Left lung (tissue), 10 donors: ENCODE measurements around the gene NMNAT2. TPM values are rescaled to one million over a fixed set of nuclear protein-coding genes. Genes with fewer than 3 reads are reported as not detected.

ENCODE experiments used
- ATAC-seq: fragments of 200-7000 bp; cut with Tn5 transposase; one replicate; pipeline ENCODE4 v1.9.1; 2020; ENCODE audit warnings: moderate library complexity
- DNase-seq, 4 donors: peaks; one replicate each; pipeline ENCODE4 v3.0.0-alpha.2; 2013 to 2020
- H3K27ac ChIP-seq, 2 donors: fragments of 200-600 bp; sonication (generic) in 1 of 2; one replicate each; pipeline versions ENCODE4 v1.5.0 to v1.8.0; 2020 to 2021
- H3K27me3 ChIP-seq, 2 donors: fragments of 200-600 bp; sonication (generic) in 1 of 2; one replicate each; pipeline versions ENCODE4 v1.5.0 to v1.8.0; 2020 to 2021
- H3K36me3 ChIP-seq, 2 donors: fragments of 200-600 bp; sonication (generic) in 1 of 2; one replicate each; pipeline versions ENCODE4 v1.5.0 to v1.8.0; 2020 to 2021
- H3K4me1 ChIP-seq, 2 donors: fragments of 200-600 bp; one replicate each; pipeline ENCODE4 v1.8.0; 2021
- H3K4me3 ChIP-seq, 2 donors: fragments of 200-600 bp; sonication (generic) in 1 of 2; one replicate each; pipeline versions ENCODE4 v1.5.0 to v1.8.0; 2020 to 2021; ENCODE audit warnings: mild to moderate bottlenecking in 1 of 2
- H3K9me3 ChIP-seq, 2 donors: fragments of 200-600 bp; sonication (generic) in 1 of 2; one replicate each; pipeline versions ENCODE4 v1.5.0 to v1.8.0; 2020 to 2021
- CTCF ChIP-seq, 2 donors: fragments of 200-600 bp; sonication (generic) in 1 of 2; IDR thresholded peaks; one replicate each; pipeline versions ENCODE4 v1.5.0 to v1.8.0; 2021; ENCODE audit warnings: antibody characterized with exemption in 2 of 2
- intact Hi-C, 2 donors: fragments of 100-400 bp; cut with DNase I; formaldehyde crosslinking; loops; one replicate each; pipeline versions ENCODE4 v1.11.2 to v1.14.2; 2022
- polyA plus RNA-seq, 6 donors: library from polyadenylated mRNA; unstranded; fragments of 120-200 nt; gene quantifications; one replicate each; pipeline ENCODE4 v1.2.1, GENCODE V29; 2013; ENCODE audit not compliant: insufficient read length in 6 of 6
- total RNA-seq, 2 donors: library from RNA; stranded (reverse); fragmentation: NEBNext Ultra II Directional; extraction: Animal tissue kit (Norgen Biotek cat#: 25700); gene quantifications; one replicate each; pipeline ENCODE4 v1.2.1, GENCODE V29; 2021
- donor health status: DM: no; HTN: yes; CAD: no.
- donor health status: DM: no; HTN: no; CAD: no.

Gene NMNAT2
- total and polyA plus RNA-seq, 8 donors, result 1.1 to 2.9 (median 1.5) TPM

GRCh38 chr1:183385340-183386144, 32.6 kb downstream of the NMNAT2 start:
- no peak overlapping the region for H3K27ac ChIP-seq
- H3K9me3 ChIP-seq, result no peaks in the 10 kb centered on the region
- ATAC-seq (no peak), DNase-seq (no peak)
- H3K27me3 ChIP-seq, result peaks cover 0 to 5% of the 10 kb centered on the region in 2 donors
- no peak for TF ChIP-seq CTCF (IDR thresholded peaks at IDR 0.05)
- H3K4me1 ChIP-seq, result no peaks in the 10 kb centered on the region
- no peaks in the 10 kb centered on the region for H3K36me3 ChIP-seq
- intact Hi-C loops, result no loop called here
- no peak overlapping the region for H3K4me3 ChIP-seq

GRCh38 chr1:183379951-183380350, 38.2 kb downstream of the NMNAT2 start:
- DNase-seq (no peak), ATAC-seq (no peak)
- no peak overlapping the region for H3K27ac ChIP-seq
- no peak for TF ChIP-seq CTCF (IDR thresholded peaks at IDR 0.05)
- H3K36me3 ChIP-seq, result no peaks in the 10 kb centered on the region
- no peaks in the 10 kb centered on the region for H3K9me3 ChIP-seq
- no peaks in the 10 kb centered on the region for H3K4me1 ChIP-seq
- intact Hi-C loops, result no loop called here
- peaks cover 0 to 5% of the 10 kb centered on the region in 2 donors for H3K27me3 ChIP-seq
- H3K4me3 ChIP-seq, result no peak overlapping the region

- intact Hi-C loops, result no loop called here
- no peak for TF ChIP-seq CTCF (IDR thresholded peaks at IDR 0.05)
- Histone ChIP-seq H3K27ac (no peak overlapping the region), H3K4me3 (no peak overlapping the region), H3K4me1 (no peaks in the 10 kb centered on the region), H3K36me3 (no peaks in the 10 kb centered on the region), H3K9me3 (no peaks in the 10 kb centered on the region), H3K27me3 (no peaks in the 10 kb centered on the region)
- DNase-seq (no peak), ATAC-seq (no peak)
Observed at GRCh38 chr1:183375381-183375780, 42.8 kb downstream of the NMNAT2 start.

GRCh38 chr1:183374825-183375224, 43.4 kb downstream of the NMNAT2 start:
- Histone ChIP-seq H3K36me3 (no peaks in the 10 kb centered on the region), H3K4me1 (no peaks in the 10 kb centered on the region), H3K27ac (no peak overlapping the region), H3K4me3 (no peak overlapping the region), H3K27me3 (no peaks in the 10 kb centered on the region), H3K9me3 (no peaks in the 10 kb centered on the region)
- intact Hi-C loops, result no loop called here
- no peak for TF ChIP-seq CTCF (IDR thresholded peaks at IDR 0.05)
- ATAC-seq (no peak), DNase-seq (no peak)

GRCh38 chr1:183372586-183373230, 45.5 kb downstream of the NMNAT2 start:
- no peak for DNase-seq
- Histone ChIP-seq H3K4me3 (no peak overlapping the region), H3K27ac (no peak overlapping the region), H3K36me3 (no peaks in the 10 kb centered on the region), H3K27me3 (peaks cover 0 to 7% of the 10 kb centered on the region in 2 donors), H3K4me1 (no peaks in the 10 kb centered on the region), H3K9me3 (no peaks in the 10 kb centered on the region)
- intact Hi-C loops, result no loop called here
- ATAC-seq, result no peak
- TF ChIP-seq CTCF (IDR thresholded peaks at IDR 0.05), result no peak
